D721Med (cell line): Measurements from ENCODE around the gene C20orf173.
A peak's percentile ranks its signal among the peaks of the same experiment; 100 is the strongest.
"Not testable (repeated sequence)": the region's sequence is repeated elsewhere in the genome, so short reads cannot be mapped to it uniquely, and the experiment has no call there.

Experiments
- DNase-seq: peaks from one replicate; pipeline ENCODE4 v3.0.0; 2011; ENCODE audit warnings: low spot score; ENCODE audit not compliant: insufficient read length
- FAIRE-seq: peaks from 2 replicates; lab custom pipeline; 2011; peaks lifted over from hg19 to GRCh38; lab: Jason Lieb, UNC
- TF ChIP-seq, protein P1 (sequence below): IDR thresholded peaks from 2 replicates; pipeline ENCODE4 v1.5.1; 2012; ENCODE audit warnings: mild to moderate bottlenecking, control low read depth; ENCODE audit not compliant: insufficient read depth; ENCODE audit errors: missing control alignments

C20orf173 gene

DNA sequence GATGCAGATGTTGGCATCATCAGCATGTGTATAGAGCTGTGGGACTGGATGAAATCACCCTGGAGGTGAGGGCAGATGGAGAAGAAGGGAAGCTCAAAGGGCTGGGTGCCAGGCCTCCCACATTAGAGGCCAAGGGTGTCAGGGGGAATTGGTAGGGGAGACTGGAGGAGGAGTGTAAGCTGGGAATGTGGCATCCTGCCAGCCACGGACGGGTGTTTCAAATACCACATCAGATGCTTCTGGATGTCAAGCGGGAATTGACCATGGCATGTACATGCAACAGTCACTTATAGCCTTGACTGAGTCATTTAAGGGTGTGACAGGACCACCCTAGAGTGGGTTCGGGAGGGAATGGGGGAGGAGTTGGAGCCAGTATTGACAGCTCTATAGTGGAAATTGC, 22.1 kb upstream of the C20orf173 start:
- TF ChIP-seq, protein P1, sequence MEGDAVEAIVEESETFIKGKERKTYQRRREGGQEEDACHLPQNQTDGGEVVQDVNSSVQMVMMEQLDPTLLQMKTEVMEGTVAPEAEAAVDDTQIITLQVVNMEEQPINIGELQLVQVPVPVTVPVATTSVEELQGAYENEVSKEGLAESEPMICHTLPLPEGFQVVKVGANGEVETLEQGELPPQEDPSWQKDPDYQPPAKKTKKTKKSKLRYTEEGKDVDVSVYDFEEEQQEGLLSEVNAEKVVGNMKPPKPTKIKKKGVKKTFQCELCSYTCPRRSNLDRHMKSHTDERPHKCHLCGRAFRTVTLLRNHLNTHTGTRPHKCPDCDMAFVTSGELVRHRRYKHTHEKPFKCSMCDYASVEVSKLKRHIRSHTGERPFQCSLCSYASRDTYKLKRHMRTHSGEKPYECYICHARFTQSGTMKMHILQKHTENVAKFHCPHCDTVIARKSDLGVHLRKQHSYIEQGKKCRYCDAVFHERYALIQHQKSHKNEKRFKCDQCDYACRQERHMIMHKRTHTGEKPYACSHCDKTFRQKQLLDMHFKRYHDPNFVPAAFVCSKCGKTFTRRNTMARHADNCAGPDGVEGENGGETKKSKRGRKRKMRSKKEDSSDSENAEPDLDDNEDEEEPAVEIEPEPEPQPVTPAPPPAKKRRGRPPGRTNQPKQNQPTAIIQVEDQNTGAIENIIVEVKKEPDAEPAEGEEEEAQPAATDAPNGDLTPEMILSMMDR = no peak
- DNase-seq = no peak
- FAIRE-seq = no peak

DNA sequence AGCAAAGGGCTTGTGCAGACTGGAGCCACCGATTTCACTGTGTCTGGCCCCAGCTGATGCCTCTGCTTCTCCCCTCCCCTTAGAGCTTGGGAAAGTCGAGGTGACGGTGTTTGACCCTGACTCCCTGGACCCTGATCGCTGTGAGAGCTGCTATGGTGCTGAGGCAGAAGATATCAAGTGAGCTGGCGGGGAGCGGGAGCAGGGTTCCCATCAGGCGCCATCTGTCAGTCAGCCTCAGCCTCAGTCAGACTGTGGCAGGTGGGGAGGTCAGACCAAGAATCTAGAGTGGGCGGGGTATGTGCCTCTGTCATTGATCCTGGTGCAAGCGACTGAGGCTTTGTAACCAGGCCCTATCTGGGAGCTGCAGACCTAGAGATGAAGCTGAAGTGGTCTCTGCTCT, 17.9 kb upstream of the C20orf173 start:
- FAIRE-seq = no peak
- DNase-seq = peak; percentile 7

DNA sequence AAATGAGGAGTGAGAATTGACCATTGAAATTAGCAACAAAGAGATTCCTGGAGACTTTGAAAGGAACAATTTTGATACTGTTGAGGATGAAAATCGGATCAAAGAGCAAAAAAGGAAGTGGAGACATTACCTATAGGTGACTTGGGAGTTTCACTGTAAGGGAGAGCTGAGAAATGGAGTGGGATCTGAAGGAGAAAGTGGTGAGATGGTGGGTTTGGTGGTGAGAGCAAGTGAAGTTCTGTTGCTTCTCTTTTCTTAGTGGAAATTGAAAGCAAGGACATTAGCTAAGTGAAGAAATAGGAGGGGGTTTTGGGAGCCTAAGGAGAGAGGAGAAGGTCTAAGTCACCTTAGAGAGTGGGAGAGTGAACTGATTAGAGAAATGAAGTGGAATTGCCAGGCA, 16.7 kb upstream of the C20orf173 start:
- TF ChIP-seq, protein P1 = no peak
- FAIRE-seq (no peak), DNase-seq (peak; percentile 2)

More for the DNA sequence above, 17.9 kb upstream of the C20orf173 start:
- TF ChIP-seq, protein P1 = no peak

DNA sequence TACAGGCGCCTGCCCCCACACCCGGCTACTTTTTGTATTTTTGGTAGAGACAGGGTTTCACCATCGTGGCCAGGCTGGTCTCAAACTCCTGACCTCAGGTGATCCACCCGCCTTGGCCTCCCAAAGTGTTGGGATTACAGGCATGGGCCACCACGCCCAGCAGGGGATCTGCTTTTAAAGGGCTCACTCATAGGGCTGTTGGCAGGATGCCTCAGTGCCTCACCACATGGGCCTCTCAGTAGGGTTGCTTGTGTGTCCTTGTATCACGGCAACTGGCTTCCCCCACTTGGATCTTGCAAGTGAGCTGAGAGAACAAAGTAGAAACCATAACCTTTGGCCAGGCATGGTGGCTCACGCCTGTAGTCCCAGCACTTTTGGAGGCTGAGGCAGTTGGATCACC, 15.5 kb upstream of the C20orf173 start:
- not testable (repeated sequence) for DNase-seq, FAIRE-seq

DNA sequence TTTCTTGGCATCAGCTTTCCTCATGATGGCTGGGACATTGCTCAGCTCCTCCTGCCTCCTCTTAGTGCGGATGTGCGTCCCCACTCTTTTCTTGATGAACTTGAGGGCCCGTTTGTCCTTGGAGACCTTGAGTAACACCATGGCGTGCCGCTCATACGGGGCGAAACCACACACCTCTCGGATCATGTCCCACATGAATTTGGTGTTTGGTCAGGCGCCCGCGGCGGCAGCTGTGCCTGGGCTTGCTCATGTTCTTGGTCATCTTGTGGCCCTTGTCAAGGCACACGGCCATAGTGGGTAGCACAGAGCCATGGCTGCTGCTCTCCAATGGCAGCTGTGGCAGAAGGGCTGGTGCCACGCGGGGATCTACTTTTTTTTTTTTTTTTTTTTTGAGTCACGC, 15.0 kb upstream of the C20orf173 start:
- TF ChIP-seq, protein P1 = no peak
- FAIRE-seq (no peak), DNase-seq (no peak)

DNA sequence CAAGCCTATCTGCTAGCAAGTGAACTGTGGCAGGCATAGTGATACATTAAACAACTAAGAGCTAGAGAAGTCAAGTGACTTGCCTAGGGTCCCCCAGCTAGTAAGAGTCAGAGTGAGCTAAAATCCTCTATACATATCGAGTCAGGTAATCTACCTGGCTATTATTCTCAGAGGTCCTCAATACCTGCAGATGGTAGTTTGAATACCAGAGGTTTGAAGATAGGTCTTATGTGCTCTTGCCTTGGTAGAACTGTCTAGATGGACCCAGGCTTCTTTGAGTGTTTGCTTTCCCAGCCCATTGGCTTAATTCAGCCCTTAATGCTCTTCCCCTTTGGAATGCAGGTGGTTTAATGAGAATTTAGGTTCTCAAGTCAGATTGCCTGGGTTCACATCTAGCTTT, 13.5 kb upstream of the C20orf173 start:
- no peak for FAIRE-seq
- no peak for DNase-seq

DNA sequence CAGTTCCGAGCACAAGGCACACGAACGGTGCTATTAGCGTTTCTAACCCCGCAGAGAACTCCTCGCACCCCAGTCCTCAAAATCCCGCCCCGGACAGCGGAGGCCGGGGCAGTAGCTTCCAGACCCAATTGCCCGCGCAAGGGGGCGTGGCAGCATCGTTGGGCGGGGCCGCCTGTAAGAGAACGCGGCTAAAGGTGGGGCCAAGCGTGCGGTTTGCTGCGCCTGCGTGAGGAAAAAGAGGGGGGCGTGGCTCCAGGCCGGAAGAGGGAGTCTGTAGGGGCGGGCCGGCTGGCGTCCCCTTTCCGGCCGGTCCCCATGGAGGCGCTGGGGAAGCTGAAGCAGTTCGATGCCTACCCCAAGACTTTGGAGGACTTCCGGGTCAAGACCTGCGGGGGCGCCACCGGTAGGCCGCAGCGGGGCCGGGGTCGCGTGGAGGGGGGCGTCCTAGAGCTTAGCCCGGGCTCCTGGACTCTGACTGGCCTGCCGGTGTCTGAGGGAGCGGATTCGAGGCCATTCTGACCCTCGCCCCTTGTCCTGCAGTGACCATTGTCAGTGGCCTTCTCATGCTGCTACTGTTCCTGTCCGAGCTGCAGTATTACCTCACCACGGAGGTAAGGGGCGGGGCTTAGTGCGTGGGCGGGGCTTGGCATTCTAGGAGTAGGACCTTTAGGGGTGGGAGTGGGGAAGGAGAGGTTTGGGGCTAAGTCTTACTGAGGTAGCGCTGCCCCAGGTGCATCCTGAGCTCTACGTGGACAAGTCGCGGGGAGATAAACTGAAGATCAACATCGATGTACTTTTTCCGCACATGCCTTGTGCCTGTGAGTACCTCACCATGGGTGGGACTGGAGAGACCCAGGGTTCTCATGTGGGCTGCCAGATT, 12.6 kb upstream of the C20orf173 start, which contains the start of gene ERGIC3:
TSS of gene ERGIC3 (plus strand) at position 296 of the 880 bp plus-strand sequence. CDS start at position 316, 20 bp downstream.
- TF ChIP-seq, protein P1 = no peak
- DNase-seq = peak; percentile 77
- FAIRE-seq = no peak

More for the DNA sequence above, 13.5 kb upstream of the C20orf173 start:
- TF ChIP-seq, protein P1 = no peak
